Gastrocnemius medialis (tissue), 4 donors: ENCODE data around the gene FAM210A.

ENCODE experiments used
- POLR2A ChIP-seq, 2 donors: fragments of 450-650 bp; IDR thresholded peaks; one replicate each; pipeline ENCODE4 v1.6.1; 2017; ENCODE audit warnings: antibody characterized with exemption in 2 of 2, mild to moderate bottlenecking in 2 of 2, moderate library complexity in 2 of 2
- TF ChIP-seq, protein P1 (sequence below), 5 experiments: fragments of 450-650 bp in 3 of 5; fragments of 200-600 bp in 2 of 5; sonication (generic) in 2 of 5; IDR thresholded peaks in 4 of 5; conservative IDR thresholded peaks in 1 of 5; 1 replicate in 4 of 5; 2 replicates in 1 of 5; pipeline ENCODE4 v1.5.1; 2016 to 2019; ENCODE audit warnings: antibody characterized with exemption in 5 of 5, mild to moderate bottlenecking in 3 of 5, moderate library complexity in 3 of 5

DNA sequence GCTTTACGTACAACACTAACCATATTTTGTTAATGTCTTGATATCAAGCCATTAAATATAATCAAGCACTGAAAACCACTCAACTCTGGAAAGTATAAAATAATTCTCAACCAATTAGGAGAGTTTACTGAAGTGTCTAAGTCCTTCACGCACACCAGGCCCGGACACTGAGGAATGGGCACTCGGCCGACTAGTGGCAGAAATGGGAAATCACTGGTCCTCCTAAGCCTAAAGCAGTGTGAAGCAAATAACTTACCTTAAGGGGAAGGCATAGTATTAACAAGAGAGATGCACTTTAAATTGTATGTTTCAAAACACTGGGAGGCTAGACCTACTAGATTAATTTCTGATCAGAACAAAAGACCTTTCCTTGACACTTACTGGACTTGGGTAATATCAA lies 45.7 kb downstream of the FAM210A start:
- TF ChIP-seq POLR2A (IDR thresholded peaks at IDR 0.05) = no peak
- TF ChIP-seq, protein P1, sequence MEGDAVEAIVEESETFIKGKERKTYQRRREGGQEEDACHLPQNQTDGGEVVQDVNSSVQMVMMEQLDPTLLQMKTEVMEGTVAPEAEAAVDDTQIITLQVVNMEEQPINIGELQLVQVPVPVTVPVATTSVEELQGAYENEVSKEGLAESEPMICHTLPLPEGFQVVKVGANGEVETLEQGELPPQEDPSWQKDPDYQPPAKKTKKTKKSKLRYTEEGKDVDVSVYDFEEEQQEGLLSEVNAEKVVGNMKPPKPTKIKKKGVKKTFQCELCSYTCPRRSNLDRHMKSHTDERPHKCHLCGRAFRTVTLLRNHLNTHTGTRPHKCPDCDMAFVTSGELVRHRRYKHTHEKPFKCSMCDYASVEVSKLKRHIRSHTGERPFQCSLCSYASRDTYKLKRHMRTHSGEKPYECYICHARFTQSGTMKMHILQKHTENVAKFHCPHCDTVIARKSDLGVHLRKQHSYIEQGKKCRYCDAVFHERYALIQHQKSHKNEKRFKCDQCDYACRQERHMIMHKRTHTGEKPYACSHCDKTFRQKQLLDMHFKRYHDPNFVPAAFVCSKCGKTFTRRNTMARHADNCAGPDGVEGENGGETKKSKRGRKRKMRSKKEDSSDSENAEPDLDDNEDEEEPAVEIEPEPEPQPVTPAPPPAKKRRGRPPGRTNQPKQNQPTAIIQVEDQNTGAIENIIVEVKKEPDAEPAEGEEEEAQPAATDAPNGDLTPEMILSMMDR (IDR thresholded peaks at IDR 0.05 in 4 of 5, conservative IDR thresholded peaks at IDR 0.05 in 1 of 5) = peak in 4 of 5 experiments; percentile 21 to 38 (median 27)
